ENCODE data around the gene NUPR1.

NUPR1 gene

GRCh38 chr16:28499854-28500253, 38.9 kb downstream of the NUPR1 start:
- H3K27ac ChIP-seq = no peak overlapping the region
- TF ChIP-seq CTCF (IDR thresholded peaks at IDR 0.05) (no peak), ZFX (IDR thresholded peaks at IDR 0.05; ENCODE audit: borderline replicate concordance) (no peak)

- TF ChIP-seq ZFX (IDR thresholded peaks at IDR 0.05; ENCODE audit: borderline replicate concordance) = no peak
- TF ChIP-seq CTCF (IDR thresholded peaks at IDR 0.05) = no peak
- no peak overlapping the region for H3K27ac ChIP-seq
Measured at GRCh38 chr16:28498666-28499381, 40.0 kb downstream of the NUPR1 start.

- no peak overlapping the region for H3K27ac ChIP-seq
- no peak for TF ChIP-seq CTCF (IDR thresholded peaks at IDR 0.05)
- no peak for TF ChIP-seq ZFX (IDR thresholded peaks at IDR 0.05; ENCODE audit: borderline replicate concordance)
Measured at GRCh38 chr16:28497861-28498599, 40.7 kb downstream of the NUPR1 start.

- no peak overlapping the region for H3K27ac ChIP-seq
Measured at GRCh38 chr16:28497386-28497785, 41.4 kb downstream of the NUPR1 start.

GRCh38 chr16:28496844-28497243, 41.9 kb downstream of the NUPR1 start:
- TF ChIP-seq ZFX (IDR thresholded peaks at IDR 0.05; ENCODE audit: borderline replicate concordance) (no peak), CTCF (IDR thresholded peaks at IDR 0.05) (no peak)
- H3K27ac ChIP-seq = no peak overlapping the region

More at GRCh38 chr16:28497386-28497785, 41.4 kb downstream of the NUPR1 start:
- TF ChIP-seq ZFX (IDR thresholded peaks at IDR 0.05; ENCODE audit: borderline replicate concordance) (no peak), CTCF (IDR thresholded peaks at IDR 0.05) (no peak)

- TF ChIP-seq ZFX (IDR thresholded peaks at IDR 0.05; ENCODE audit: borderline replicate concordance) (no peak), CTCF (IDR thresholded peaks at IDR 0.05) (no peak)
- H3K27ac ChIP-seq = no peak overlapping the region
Measured at GRCh38 chr16:28495795-28496749, 42.7 kb downstream of the NUPR1 start.
